Epidermal melanocyte (primary cell): Measurements from ENCODE around the gene GOLGA6C.
"Not testable (repeated sequence)": the region's sequence is repeated elsewhere in the genome, so short reads cannot be mapped to it uniquely, and the experiment has no call there.

Experiments
- DNase-seq: peaks from one replicate; pipeline ENCODE4 v3.0.0; 2011; ENCODE audit warnings: low spot score; ENCODE audit not compliant: insufficient read length

Gene GOLGA6C

GRCh38 chr15:75251343-75251742 is 6.8 kb upstream of the GOLGA6C start:
- not testable (repeated sequence) for DNase-seq

- DNase-seq, result not testable (repeated sequence)
Observed at GRCh38 chr15:75252285-75252684, 5.8 kb upstream of the GOLGA6C start.

- DNase-seq, result not testable (repeated sequence)
Observed at GRCh38 chr15:75258620-75259343, 648 bp downstream of the GOLGA6C start.

- not testable (repeated sequence) for DNase-seq
Observed at GRCh38 chr15:75259873-75260272, 1.7 kb downstream of the GOLGA6C start.

- DNase-seq, result not testable (repeated sequence)
Observed at GRCh38 chr15:75273751-75274359, 15.7 kb downstream of the GOLGA6C start.

- not testable (repeated sequence) for DNase-seq
Observed at GRCh38 chr15:75274509-75275107, 16.5 kb downstream of the GOLGA6C start.

GRCh38 chr15:75275617-75276016 is 17.5 kb downstream of the GOLGA6C start:
- not testable (repeated sequence) for DNase-seq

GRCh38 chr15:75278497-75278896 is 20.4 kb downstream of the GOLGA6C start:
- DNase-seq, result not testable (repeated sequence)

- DNase-seq, result not testable (repeated sequence)
Observed at GRCh38 chr15:75282572-75282971, 24.4 kb downstream of the GOLGA6C start, which contains the start of gene GOLGA6D. Gene GOLGA6D (plus strand): TSS chr15:75282835. CDS start chr15:75282876, 41 bp downstream.

GRCh38 chr15:75284152-75284551 is 26.0 kb downstream of the GOLGA6C start:
- not testable (repeated sequence) for DNase-seq

GRCh38 chr15:75293660-75294059 is 35.5 kb downstream of the GOLGA6C start:
- not testable (repeated sequence) for DNase-seq

- DNase-seq, result not testable (repeated sequence)
Observed at GRCh38 chr15:75298541-75299310, 40.6 kb downstream of the GOLGA6C start.

GRCh38 chr15:75299311-75299688 is 41.2 kb downstream of the GOLGA6C start:
- DNase-seq, result not testable (repeated sequence)

GRCh38 chr15:75300026-75300425 is 41.9 kb downstream of the GOLGA6C start:
- DNase-seq, result not testable (repeated sequence)

GRCh38 chr15:75302318-75302717 is 44.2 kb downstream of the GOLGA6C start:
- DNase-seq, result no peak

- DNase-seq, result not testable (repeated sequence)
Observed at GRCh38 chr15:75302753-75303152, 44.6 kb downstream of the GOLGA6C start.

GRCh38 chr15:75306188-75306587 is 48.1 kb downstream of the GOLGA6C start:
- DNase-seq, result no peak

GRCh38 chr15:75307778-75308390 is 49.8 kb downstream of the GOLGA6C start:
- no peak for DNase-seq

- DNase-seq, result no peak
Observed at GRCh38 chr15:75309711-75310110, 51.6 kb downstream of the GOLGA6C start.

GRCh38 chr15:75312548-75312947 is 54.4 kb downstream of the GOLGA6C start:
- not testable (repeated sequence) for DNase-seq
